WTC11 (cell line): Measurements from ENCODE around the gene KRTAP9-8.
"Not testable (repeated sequence)": the region's sequence is repeated elsewhere in the genome, so short reads cannot be mapped to it uniquely, and the experiment has no call there.

Source experiments
- CBFB ChIP-seq: sonication (generic); formaldehyde crosslinking; IDR thresholded peaks from 2 replicates; pipeline ENCODE4 v1.8.1; 2022; ENCODE audit warnings: mild to moderate bottlenecking, low read depth, missing genetic modification reagents
- E2F1 ChIP-seq: sonication (generic); formaldehyde crosslinking; IDR thresholded peaks from 2 replicates; pipeline ENCODE4 v1.8.0; 2022; ENCODE audit warnings: mild to moderate bottlenecking, missing genetic modification reagents
- HMGXB4 ChIP-seq: sonication (generic); formaldehyde crosslinking; IDR thresholded peaks from 2 replicates; pipeline ENCODE4 v1.8.1; 2023; ENCODE audit warnings: mild to moderate bottlenecking, moderate library complexity, missing genetic modification reagents
- KAT7 ChIP-seq: sonication (generic); formaldehyde crosslinking; IDR thresholded peaks from 2 replicates; pipeline ENCODE4 v1.8.1; 2023; ENCODE audit warnings: missing genetic modification reagents, mild to moderate bottlenecking, borderline replicate concordance
- TF ChIP-seq, protein P1 (sequence below): sonication (generic); formaldehyde crosslinking; IDR thresholded peaks from 2 replicates; pipeline ENCODE4 v1.8.1; 2022; ENCODE audit warnings: low read depth, missing genetic modification reagents, borderline replicate concordance
- TF ChIP-seq, protein P2 (sequence below): sonication (generic); formaldehyde crosslinking; IDR thresholded peaks from 2 replicates; pipeline ENCODE4 v1.8.1; 2023; ENCODE audit warnings: mild to moderate bottlenecking, missing genetic modification reagents, moderate library complexity
- TF ChIP-seq, protein P3 (sequence below): fragments of 200-600 bp; IDR thresholded peaks from 2 replicates; pipeline ENCODE4 v1.8.0; 2022; ENCODE audit warnings: antibody characterized with exemption
- TF ChIP-seq, protein P4 (sequence below): sonication (generic); formaldehyde crosslinking; IDR thresholded peaks from 2 replicates; pipeline ENCODE4 v1.8.0; 2023; ENCODE audit warnings: mild to moderate bottlenecking, missing genetic modification reagents
- TF ChIP-seq, protein P5 (sequence below): sonication (generic); formaldehyde crosslinking; IDR thresholded peaks from 2 replicates; pipeline ENCODE4 v1.8.1; 2022; ENCODE audit warnings: low read depth, mild to moderate bottlenecking, moderate library complexity, missing genetic modification reagents, borderline replicate concordance
- TF ChIP-seq, protein P6 (sequence below): sonication (generic); formaldehyde crosslinking; IDR thresholded peaks from 2 replicates; pipeline ENCODE4 v1.8.0; 2022; ENCODE audit warnings: missing genetic modification reagents

- TF ChIP-seq, protein P1, sequence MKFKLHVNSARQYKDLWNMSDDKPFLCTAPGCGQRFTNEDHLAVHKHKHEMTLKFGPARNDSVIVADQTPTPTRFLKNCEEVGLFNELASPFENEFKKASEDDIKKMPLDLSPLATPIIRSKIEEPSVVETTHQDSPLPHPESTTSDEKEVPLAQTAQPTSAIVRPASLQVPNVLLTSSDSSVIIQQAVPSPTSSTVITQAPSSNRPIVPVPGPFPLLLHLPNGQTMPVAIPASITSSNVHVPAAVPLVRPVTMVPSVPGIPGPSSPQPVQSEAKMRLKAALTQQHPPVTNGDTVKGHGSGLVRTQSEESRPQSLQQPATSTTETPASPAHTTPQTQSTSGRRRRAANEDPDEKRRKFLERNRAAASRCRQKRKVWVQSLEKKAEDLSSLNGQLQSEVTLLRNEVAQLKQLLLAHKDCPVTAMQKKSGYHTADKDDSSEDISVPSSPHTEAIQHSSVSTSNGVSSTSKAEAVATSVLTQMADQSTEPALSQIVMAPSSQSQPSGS (CRISPR knock-in tag): not testable (repeated sequence)
- TF ChIP-seq, protein P2, sequence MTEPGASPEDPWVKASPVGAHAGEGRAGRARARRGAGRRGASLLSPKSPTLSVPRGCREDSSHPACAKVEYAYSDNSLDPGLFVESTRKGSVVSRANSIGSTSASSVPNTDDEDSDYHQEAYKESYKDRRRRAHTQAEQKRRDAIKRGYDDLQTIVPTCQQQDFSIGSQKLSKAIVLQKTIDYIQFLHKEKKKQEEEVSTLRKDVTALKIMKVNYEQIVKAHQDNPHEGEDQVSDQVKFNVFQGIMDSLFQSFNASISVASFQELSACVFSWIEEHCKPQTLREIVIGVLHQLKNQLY (CRISPR knock-in tag): not testable (repeated sequence)
- TF ChIP-seq, protein P3, sequence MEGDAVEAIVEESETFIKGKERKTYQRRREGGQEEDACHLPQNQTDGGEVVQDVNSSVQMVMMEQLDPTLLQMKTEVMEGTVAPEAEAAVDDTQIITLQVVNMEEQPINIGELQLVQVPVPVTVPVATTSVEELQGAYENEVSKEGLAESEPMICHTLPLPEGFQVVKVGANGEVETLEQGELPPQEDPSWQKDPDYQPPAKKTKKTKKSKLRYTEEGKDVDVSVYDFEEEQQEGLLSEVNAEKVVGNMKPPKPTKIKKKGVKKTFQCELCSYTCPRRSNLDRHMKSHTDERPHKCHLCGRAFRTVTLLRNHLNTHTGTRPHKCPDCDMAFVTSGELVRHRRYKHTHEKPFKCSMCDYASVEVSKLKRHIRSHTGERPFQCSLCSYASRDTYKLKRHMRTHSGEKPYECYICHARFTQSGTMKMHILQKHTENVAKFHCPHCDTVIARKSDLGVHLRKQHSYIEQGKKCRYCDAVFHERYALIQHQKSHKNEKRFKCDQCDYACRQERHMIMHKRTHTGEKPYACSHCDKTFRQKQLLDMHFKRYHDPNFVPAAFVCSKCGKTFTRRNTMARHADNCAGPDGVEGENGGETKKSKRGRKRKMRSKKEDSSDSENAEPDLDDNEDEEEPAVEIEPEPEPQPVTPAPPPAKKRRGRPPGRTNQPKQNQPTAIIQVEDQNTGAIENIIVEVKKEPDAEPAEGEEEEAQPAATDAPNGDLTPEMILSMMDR: not testable (repeated sequence)
- TF ChIP-seq, protein P4, sequence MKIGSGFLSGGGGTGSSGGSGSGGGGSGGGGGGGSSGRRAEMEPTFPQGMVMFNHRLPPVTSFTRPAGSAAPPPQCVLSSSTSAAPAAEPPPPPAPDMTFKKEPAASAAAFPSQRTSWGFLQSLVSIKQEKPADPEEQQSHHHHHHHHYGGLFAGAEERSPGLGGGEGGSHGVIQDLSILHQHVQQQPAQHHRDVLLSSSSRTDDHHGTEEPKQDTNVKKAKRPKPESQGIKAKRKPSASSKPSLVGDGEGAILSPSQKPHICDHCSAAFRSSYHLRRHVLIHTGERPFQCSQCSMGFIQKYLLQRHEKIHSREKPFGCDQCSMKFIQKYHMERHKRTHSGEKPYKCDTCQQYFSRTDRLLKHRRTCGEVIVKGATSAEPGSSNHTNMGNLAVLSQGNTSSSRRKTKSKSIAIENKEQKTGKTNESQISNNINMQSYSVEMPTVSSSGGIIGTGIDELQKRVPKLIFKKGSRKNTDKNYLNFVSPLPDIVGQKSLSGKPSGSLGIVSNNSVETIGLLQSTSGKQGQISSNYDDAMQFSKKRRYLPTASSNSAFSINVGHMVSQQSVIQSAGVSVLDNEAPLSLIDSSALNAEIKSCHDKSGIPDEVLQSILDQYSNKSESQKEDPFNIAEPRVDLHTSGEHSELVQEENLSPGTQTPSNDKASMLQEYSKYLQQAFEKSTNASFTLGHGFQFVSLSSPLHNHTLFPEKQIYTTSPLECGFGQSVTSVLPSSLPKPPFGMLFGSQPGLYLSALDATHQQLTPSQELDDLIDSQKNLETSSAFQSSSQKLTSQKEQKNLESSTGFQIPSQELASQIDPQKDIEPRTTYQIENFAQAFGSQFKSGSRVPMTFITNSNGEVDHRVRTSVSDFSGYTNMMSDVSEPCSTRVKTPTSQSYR (CRISPR knock-in tag): not testable (repeated sequence)
- TF ChIP-seq HMGXB4 (CRISPR knock-in tag); KAT7 (CRISPR knock-in tag); E2F1; CBFB (CRISPR knock-in tag): not testable (repeated sequence)
- TF ChIP-seq, protein P5, sequence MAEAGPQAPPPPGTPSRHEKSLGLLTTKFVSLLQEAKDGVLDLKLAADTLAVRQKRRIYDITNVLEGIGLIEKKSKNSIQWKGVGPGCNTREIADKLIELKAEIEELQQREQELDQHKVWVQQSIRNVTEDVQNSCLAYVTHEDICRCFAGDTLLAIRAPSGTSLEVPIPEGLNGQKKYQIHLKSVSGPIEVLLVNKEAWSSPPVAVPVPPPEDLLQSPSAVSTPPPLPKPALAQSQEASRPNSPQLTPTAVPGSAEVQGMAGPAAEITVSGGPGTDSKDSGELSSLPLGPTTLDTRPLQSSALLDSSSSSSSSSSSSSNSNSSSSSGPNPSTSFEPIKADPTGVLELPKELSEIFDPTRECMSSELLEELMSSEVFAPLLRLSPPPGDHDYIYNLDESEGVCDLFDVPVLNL (CRISPR knock-in tag): not testable (repeated sequence)
- TF ChIP-seq, protein P6, sequence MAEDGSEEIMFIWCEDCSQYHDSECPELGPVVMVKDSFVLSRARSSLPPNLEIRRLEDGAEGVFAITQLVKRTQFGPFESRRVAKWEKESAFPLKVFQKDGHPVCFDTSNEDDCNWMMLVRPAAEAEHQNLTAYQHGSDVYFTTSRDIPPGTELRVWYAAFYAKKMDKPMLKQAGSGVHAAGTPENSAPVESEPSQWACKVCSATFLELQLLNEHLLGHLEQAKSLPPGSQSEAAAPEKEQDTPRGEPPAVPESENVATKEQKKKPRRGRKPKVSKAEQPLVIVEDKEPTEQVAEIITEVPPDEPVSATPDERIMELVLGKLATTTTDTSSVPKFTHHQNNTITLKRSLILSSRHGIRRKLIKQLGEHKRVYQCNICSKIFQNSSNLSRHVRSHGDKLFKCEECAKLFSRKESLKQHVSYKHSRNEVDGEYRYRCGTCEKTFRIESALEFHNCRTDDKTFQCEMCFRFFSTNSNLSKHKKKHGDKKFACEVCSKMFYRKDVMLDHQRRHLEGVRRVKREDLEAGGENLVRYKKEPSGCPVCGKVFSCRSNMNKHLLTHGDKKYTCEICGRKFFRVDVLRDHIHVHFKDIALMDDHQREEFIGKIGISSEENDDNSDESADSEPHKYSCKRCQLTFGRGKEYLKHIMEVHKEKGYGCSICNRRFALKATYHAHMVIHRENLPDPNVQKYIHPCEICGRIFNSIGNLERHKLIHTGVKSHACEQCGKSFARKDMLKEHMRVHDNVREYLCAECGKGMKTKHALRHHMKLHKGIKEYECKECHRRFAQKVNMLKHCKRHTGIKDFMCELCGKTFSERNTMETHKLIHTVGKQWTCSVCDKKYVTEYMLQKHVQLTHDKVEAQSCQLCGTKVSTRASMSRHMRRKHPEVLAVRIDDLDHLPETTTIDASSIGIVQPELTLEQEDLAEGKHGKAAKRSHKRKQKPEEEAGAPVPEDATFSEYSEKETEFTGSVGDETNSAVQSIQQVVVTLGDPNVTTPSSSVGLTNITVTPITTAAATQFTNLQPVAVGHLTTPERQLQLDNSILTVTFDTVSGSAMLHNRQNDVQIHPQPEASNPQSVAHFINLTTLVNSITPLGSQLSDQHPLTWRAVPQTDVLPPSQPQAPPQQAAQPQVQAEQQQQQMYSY (CRISPR knock-in tag): not testable (repeated sequence)
These were observed 11.9 kb downstream of the KRTAP9-8 start, which contains the start of gene KRTAP9-4 for GRCh38 chr17:41249637-41250240.
